Measurements from ENCODE around the gene PXDN. TPM values are rescaled to one million over a fixed set of nuclear protein-coding genes. Genes with fewer than 3 reads are reported as not detected.

PXDN gene
- total and polyA plus RNA-seq, 10 of the 15 experiments (the other 5 are each of a cell fraction or from before 2014, with no cell fraction given) = 0.12 to 0.69 (median 0.23) TPM; not detected in 5

- ChIA-PET POLR2A (no interaction called here), CTCF (no interaction called here), RAD21 (ENCODE audit: unreplicated experiment) (no interaction called here), SMC1A (ENCODE audit: uncharacterized antibody, unreplicated experiment) (no interaction called here)
- FAIRE-seq (no peak), ATAC-seq (no peak), DNase-seq (ENCODE audit: low read depth, low spot score) (no peak)
- no peak overlapping the region for H3K27ac ChIP-seq (ENCODE audit: control insufficient read depth, insufficient read depth)
- no peaks in the 10 kb centered on the region; the same call in 2 of the 3 replicates for H3K9me3 ChIP-seq (replicated peaks; ENCODE audit: control insufficient read depth, insufficient read depth, low read length)
- H3K4me1 ChIP-seq (ENCODE audit: control insufficient read depth, insufficient read depth, low read length) = no peaks in the 10 kb centered on the region
- H3K9ac ChIP-seq (ENCODE audit: control insufficient read depth, insufficient read depth, low read length) = no peak overlapping the region
- H3K79me2 ChIP-seq (ENCODE audit: control insufficient read depth, insufficient read depth, low read length) = no peaks in the 10 kb centered on the region
- no TSS peak for BruUV-seq (replicated peaks)
- no peaks in the 10 kb centered on the region for H4K20me1 ChIP-seq (ENCODE audit: control insufficient read depth, insufficient read depth)
- H2AFZ ChIP-seq (ENCODE audit: control insufficient read depth, low read depth, low read length) = no peak overlapping the region
- in situ Hi-C loops (cut with MboI) (no loop called here), intact Hi-C loops (cut with micrococcal nuclease; ENCODE audit: unreplicated experiment) (no loop called here)
- H3K4me2 ChIP-seq (ENCODE audit: control insufficient read depth, insufficient read depth) = no peak overlapping the region
- H3K4me3 ChIP-seq = no peak overlapping the region
- H3K36me3 ChIP-seq (ENCODE audit: control insufficient read depth in 2 of 2, insufficient read depth in 2 of 2, low read length in 1 of 2) = no peaks in the 10 kb centered on the region
- H3K27me3 ChIP-seq (replicated peaks in 1 of 2; ENCODE audit: control insufficient read depth in 2 of 2, insufficient read depth in 2 of 2, low read length in 1 of 2) = no peaks in the 10 kb centered on the region
- WGBS (ENCODE audit: insufficient coverage, insufficient replicate concordance, low lambda C conversion rate, missing lambda C conversion rate) = 50% methylated on average over 10 of the region's 10 CpGs
- TF ChIP-seq NR2F1 (conservative IDR thresholded peaks at IDR 0.05) (no peak), KLF5 (IDR thresholded peaks at IDR 0.05; ENCODE audit: partially characterized antibody) (no peak), CUX1 (IDR thresholded peaks at IDR 0.05; ENCODE audit: insufficient replicate concordance, low read depth, low read length) (no peak), POLR2A (IDR thresholded peaks at IDR 0.05; ENCODE audit: low read depth, low read length) (no peak), ZNF687 (IDR thresholded peaks at IDR 0.05) (no peak), IRF5 (IDR thresholded peaks at IDR 0.05; ENCODE audit: borderline replicate concordance) (no peak), CHD2 (IDR thresholded peaks at IDR 0.05; ENCODE audit: borderline replicate concordance, low read depth, low read length) (no peak), ZBED1 (IDR thresholded peaks at IDR 0.05; ENCODE audit: borderline replicate concordance) (no peak), ZNF207 (IDR thresholded peaks at IDR 0.05; ENCODE audit: borderline replicate concordance) (no peak), PRDM15 (CRISPR knock-in tag; IDR thresholded peaks at IDR 0.05) (no peak), RELA (IDR thresholded peaks at IDR 0.05; ENCODE audit: borderline replicate concordance, partially characterized antibody) (no peak)
These were observed 12.1 kb upstream of the PXDN start for GRCh38 chr2:1756456-1756855.

Measured in GM12878 (cell line).